Thyroid gland (tissue), 4 donors: ENCODE results near the gene ING2.

Source experiments
- POLR2A ChIP-seq, 2 donors: fragments of 450-650 bp; IDR thresholded peaks; one replicate each; pipeline ENCODE4 v1.6.1; 2017; ENCODE audit warnings: antibody characterized with exemption in 2 of 2, mild to moderate bottlenecking in 2 of 2, moderate library complexity in 1 of 2
- TF ChIP-seq, protein P1 (sequence below), 6 experiments: fragments of 200-600 bp in 3 of 6; fragments of 450-650 bp in 3 of 6; sonication (generic) in 3 of 6; IDR thresholded peaks; one replicate each; pipeline ENCODE4 v1.5.1; 2016 to 2019; ENCODE audit warnings: antibody characterized with exemption in 6 of 6, mild to moderate bottlenecking in 2 of 6, inconsistent platforms in 1 of 6, moderate library complexity in 1 of 6

DNA sequence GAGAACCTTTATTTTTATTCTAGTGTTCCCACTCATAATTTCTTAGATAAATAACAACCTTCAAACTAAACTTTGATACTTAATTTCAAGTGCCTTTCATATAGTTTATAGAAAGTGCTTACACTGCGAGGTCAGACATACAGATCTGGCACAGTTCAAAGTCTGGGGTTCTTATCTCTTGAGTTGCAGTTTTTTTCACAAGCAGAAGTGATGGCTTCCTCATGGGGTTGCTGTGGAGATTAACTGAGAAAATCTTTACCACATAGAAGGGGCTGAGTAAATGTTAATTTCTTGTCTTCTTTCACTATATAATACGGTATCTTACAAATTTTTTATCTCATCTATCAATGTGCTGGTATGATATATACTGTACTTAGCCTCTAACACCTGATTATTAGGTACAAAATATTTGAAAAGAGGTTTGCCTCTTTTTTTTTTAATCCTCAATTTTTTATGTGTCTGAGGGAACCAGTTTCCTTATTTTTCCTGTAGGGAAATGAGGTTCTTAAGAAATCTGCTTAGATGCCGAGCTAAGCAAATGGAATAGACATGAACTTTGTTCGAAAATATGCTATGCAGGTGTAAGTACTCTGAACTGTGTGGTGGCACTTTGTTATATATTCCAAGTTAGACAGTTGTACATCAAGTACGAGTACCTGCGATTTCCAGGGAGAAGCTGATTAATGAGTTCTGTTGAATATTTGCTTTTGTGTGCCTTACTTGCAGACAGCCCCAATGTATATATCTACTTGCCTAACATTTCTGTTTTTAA lies 3.3 kb downstream of the ING2 start:
- TF ChIP-seq, protein P1, sequence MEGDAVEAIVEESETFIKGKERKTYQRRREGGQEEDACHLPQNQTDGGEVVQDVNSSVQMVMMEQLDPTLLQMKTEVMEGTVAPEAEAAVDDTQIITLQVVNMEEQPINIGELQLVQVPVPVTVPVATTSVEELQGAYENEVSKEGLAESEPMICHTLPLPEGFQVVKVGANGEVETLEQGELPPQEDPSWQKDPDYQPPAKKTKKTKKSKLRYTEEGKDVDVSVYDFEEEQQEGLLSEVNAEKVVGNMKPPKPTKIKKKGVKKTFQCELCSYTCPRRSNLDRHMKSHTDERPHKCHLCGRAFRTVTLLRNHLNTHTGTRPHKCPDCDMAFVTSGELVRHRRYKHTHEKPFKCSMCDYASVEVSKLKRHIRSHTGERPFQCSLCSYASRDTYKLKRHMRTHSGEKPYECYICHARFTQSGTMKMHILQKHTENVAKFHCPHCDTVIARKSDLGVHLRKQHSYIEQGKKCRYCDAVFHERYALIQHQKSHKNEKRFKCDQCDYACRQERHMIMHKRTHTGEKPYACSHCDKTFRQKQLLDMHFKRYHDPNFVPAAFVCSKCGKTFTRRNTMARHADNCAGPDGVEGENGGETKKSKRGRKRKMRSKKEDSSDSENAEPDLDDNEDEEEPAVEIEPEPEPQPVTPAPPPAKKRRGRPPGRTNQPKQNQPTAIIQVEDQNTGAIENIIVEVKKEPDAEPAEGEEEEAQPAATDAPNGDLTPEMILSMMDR (IDR thresholded peaks at IDR 0.05) = no peak
- no peak for TF ChIP-seq POLR2A (IDR thresholded peaks at IDR 0.05)
